Gastroesophageal sphincter (tissue), 3 donors: ENCODE data around the gene KRT6A.

ENCODE experiments used
- EP300 ChIP-seq: sonication (generic); formaldehyde crosslinking; IDR thresholded peaks from one replicate; pipeline ENCODE4 v1.6.1; 2017; ENCODE audit warnings: antibody characterized with exemption, mild to moderate bottlenecking
- POLR2A ChIP-seq, 2 donors: fragments of 450-650 bp; IDR thresholded peaks; one replicate each; pipeline ENCODE4 v1.6.1; 2017; ENCODE audit warnings: antibody characterized with exemption in 2 of 2, mild to moderate bottlenecking in 2 of 2, moderate library complexity in 1 of 2
- POLR2AphosphoS5 ChIP-seq: sonication (generic); formaldehyde crosslinking; IDR thresholded peaks from one replicate; pipeline ENCODE4 v1.6.1; 2017; ENCODE audit warnings: antibody characterized with exemption
- TF ChIP-seq, protein P1 (sequence below), 4 experiments: fragments of 200-600 bp in 2 of 4; fragments of 450-650 bp in 2 of 4; sonication (generic) in 1 of 4; IDR thresholded peaks; one replicate each; pipeline ENCODE4 v1.5.1; 2017 to 2019; ENCODE audit warnings: antibody characterized with exemption in 4 of 4, mild to moderate bottlenecking in 2 of 4, moderate library complexity in 2 of 4

DNA sequence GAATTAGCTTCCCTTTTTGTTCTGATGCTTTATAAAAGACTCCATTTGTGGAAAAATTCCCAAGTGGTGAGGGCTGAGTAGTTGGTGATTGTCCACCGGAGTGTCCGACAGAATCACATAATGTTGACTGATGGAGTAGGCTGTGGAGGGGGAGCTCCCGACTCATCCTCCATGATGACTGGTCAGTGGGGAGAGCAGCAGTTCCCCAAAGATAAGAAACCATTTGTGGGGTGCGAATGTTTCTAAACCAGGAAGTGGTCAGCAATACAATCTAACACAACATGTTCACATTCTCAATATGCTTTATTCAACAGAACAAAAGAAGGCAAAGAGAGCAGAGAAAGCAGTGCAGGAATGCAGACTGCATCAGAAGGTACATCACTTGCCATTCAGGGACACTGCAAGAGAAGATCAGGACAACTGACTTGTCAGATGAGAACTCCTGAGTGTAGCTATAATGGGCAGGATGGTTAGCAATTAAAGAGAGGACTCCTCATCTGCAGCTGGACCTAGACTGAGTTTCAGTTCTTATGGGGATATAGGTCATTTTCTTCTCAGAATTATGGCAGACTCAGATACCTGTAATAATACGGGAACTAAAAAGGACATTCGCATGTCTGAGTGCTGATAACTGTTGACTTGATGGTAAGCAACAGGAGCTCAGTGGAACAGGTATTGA, 46.6 kb downstream of the KRT6A start:
- TF ChIP-seq POLR2A (IDR thresholded peaks at IDR 0.05), result no peak
- TF ChIP-seq, protein P1, sequence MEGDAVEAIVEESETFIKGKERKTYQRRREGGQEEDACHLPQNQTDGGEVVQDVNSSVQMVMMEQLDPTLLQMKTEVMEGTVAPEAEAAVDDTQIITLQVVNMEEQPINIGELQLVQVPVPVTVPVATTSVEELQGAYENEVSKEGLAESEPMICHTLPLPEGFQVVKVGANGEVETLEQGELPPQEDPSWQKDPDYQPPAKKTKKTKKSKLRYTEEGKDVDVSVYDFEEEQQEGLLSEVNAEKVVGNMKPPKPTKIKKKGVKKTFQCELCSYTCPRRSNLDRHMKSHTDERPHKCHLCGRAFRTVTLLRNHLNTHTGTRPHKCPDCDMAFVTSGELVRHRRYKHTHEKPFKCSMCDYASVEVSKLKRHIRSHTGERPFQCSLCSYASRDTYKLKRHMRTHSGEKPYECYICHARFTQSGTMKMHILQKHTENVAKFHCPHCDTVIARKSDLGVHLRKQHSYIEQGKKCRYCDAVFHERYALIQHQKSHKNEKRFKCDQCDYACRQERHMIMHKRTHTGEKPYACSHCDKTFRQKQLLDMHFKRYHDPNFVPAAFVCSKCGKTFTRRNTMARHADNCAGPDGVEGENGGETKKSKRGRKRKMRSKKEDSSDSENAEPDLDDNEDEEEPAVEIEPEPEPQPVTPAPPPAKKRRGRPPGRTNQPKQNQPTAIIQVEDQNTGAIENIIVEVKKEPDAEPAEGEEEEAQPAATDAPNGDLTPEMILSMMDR (IDR thresholded peaks at IDR 0.05), result no peak
- no peak for TF ChIP-seq POLR2AphosphoS5
- no peak for TF ChIP-seq EP300
